NB4 (cell line): Measurements from ENCODE around the gene PHC3.

Experiments
- DNase-seq: peaks from one replicate; pipeline ENCODE4 v3.0.0; 2010; ENCODE audit warnings: low read depth
- H3K4me3 ChIP-seq: one replicate; pipeline ENCODE4 v1.5.1; 2011; ENCODE audit warnings: mild to moderate bottlenecking, low read depth, low read length, moderate library complexity
- CTCF ChIP-seq: IDR thresholded peaks from one replicate; pipeline ENCODE4 v1.5.1; 2012; ENCODE audit warnings: low read depth, low read length
- MYC ChIP-seq: IDR thresholded peaks from 2 replicates; pipeline ENCODE4 v1.6.1; 2011; ENCODE audit warnings: low read depth, low read length
- POLR2A ChIP-seq: IDR thresholded peaks from 2 replicates; pipeline ENCODE4 v1.6.1; 2011; ENCODE audit warnings: mild to moderate bottlenecking; ENCODE audit not compliant: insufficient read length; ENCODE audit errors: extremely low read depth

The PHC3 gene

GRCh38 chr3:170038434-170039110, 143.0 kb downstream of the PHC3 start:
- TF ChIP-seq POLR2A: no peak
- no peak for TF ChIP-seq MYC
- TF ChIP-seq CTCF: peak; percentile 1
- DNase-seq: peak; percentile 65
- H3K4me3 ChIP-seq: peak overlapping the region; percentile 51
